ENCODE data around the gene TSC22D2. TPM values are rescaled to one million over a fixed set of nuclear protein-coding genes. Genes with fewer than 3 reads are reported as not detected.

The TSC22D2 gene
- total and polyA plus RNA-seq, 2 experiments from 2014 or later: 34.9 to 38.8 TPM

GRCh38 chr3:150511122-150511821 lies 103.2 kb downstream of the TSC22D2 start:
- H3K27ac ChIP-seq: no peak overlapping the region
- no peaks in the 10 kb centered on the region for H3K27me3 ChIP-seq
- H3K4me3 ChIP-seq: no peak overlapping the region
- 74% methylated on average over 4 of the region's 4 CpGs for WGBS (ENCODE audit: low lambda C conversion rate, missing lambda C conversion rate)
- no peaks in the 10 kb centered on the region for H3K4me1 ChIP-seq (ENCODE audit: insufficient read depth)
- H3K4me2 ChIP-seq: no peak overlapping the region
- no peaks in the 10 kb centered on the region for H3K9me2 ChIP-seq (replicated peaks; ENCODE audit: insufficient read depth)
- H3K79me2 ChIP-seq: no peaks in the 10 kb centered on the region
- DNase-seq (ENCODE audit: low spot score): no peak
- H3K9me3 ChIP-seq (ENCODE audit: low read depth): no peaks in the 10 kb centered on the region
- H3K36me3 ChIP-seq (replicated peaks; ENCODE audit: insufficient read depth, low read depth): no peaks in the 10 kb centered on the region
- no peaks in the 10 kb centered on the region for H4K20me1 ChIP-seq (ENCODE audit: insufficient read depth, poor library complexity, severe bottlenecking)
- TF ChIP-seq EZH2 (IDR thresholded peaks at IDR 0.05; ENCODE audit: borderline replicate concordance): no peak
- TF ChIP-seq EZH2phosphoT487 (IDR thresholded peaks at IDR 0.05; ENCODE audit: low read depth, severe bottlenecking, unreplicated experiment): no peak
- no peak for TF ChIP-seq CTCF (IDR thresholded peaks at IDR 0.05; ENCODE audit: poor library complexity)
- no peak overlapping the region for H2AFZ ChIP-seq

DNA sequence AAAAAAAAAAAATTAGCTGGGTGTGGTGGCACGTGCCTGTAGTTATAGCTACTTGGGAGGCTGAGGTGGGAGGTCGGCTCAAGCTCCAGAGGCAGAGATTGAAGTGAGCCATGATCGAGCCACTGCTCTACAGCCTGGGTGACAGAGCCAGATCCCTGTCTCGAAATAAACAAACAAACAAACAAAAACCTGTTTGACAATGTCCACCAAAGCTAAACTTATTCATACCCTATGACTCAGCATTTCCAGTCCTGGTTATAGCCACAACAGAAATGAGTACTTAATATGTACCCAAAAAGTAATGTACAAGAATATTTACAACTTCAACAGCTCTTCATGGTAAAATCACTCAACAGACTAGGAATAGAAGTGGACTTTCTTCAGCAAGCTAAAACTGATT lies 107.1 kb downstream of the TSC22D2 start:
- TF ChIP-seq CTCF (IDR thresholded peaks at IDR 0.05; ENCODE audit: poor library complexity): no peak
- TF ChIP-seq EZH2phosphoT487 (IDR thresholded peaks at IDR 0.05; ENCODE audit: low read depth, severe bottlenecking, unreplicated experiment): no peak
- TF ChIP-seq EZH2 (IDR thresholded peaks at IDR 0.05; ENCODE audit: borderline replicate concordance): no peak
- Histone ChIP-seq H3K4me2 (no peak overlapping the region), H3K4me3 (no peak overlapping the region), H3K27me3 (no peaks in the 10 kb centered on the region), H3K9me2 (replicated peaks; ENCODE audit: insufficient read depth) (no peaks in the 10 kb centered on the region), H3K9me3 (ENCODE audit: low read depth) (no peaks in the 10 kb centered on the region), H4K20me1 (ENCODE audit: insufficient read depth, poor library complexity, severe bottlenecking) (no peaks in the 10 kb centered on the region), H3K4me1 (ENCODE audit: insufficient read depth) (no peaks in the 10 kb centered on the region), H3K27ac (no peak overlapping the region), H3K36me3 (replicated peaks; ENCODE audit: insufficient read depth, low read depth) (no peaks in the 10 kb centered on the region), H3K79me2 (no peaks in the 10 kb centered on the region), H2AFZ (no peak overlapping the region)
- no peak for DNase-seq (ENCODE audit: low spot score)
- WGBS (ENCODE audit: low lambda C conversion rate, missing lambda C conversion rate): 98% methylated on average over 4 of the region's 4 CpGs

Other genes with a start within 250 kb of the TSC22D2 start
- gene SERP1, start 138.2 kb downstream of the TSC22D2 start, total RNA-seq: 202 and 233 TPM in 2 replicates
- 157 and 165 TPM in 2 replicates for gene SERP1, start 138.2 kb downstream of the TSC22D2 start, polyA plus RNA-seq
- gene EIF2A, start 138.5 kb downstream of the TSC22D2 start, total RNA-seq: 112 TPM in 2 replicates
- 34.4 and 34.5 TPM in 2 replicates for gene EIF2A, start 138.5 kb downstream of the TSC22D2 start, polyA plus RNA-seq
- gene SELENOT, start 195.0 kb downstream of the TSC22D2 start, total RNA-seq: 101 and 175 TPM in 2 replicates
- 109 and 147 TPM in 2 replicates for gene SELENOT, start 195.0 kb downstream of the TSC22D2 start, polyA plus RNA-seq